ENCODE measurements around the gene UBE2D3.
"Not testable (repeated sequence)": the region's sequence is repeated elsewhere in the genome, so short reads cannot be mapped to it uniquely, and the experiment has no call there.

The UBE2D3 gene

GRCh38 chr4:102824398-102824797 lies 3.0 kb downstream of the UBE2D3 start:
- H3K27me3 ChIP-seq = no peaks in the 10 kb centered on the region
- H3K4me3 ChIP-seq = peak overlapping the region; percentile 75 to 76
- H3K36me3 ChIP-seq = no peaks in the 10 kb centered on the region
- H3K27ac ChIP-seq = peak overlapping the region; percentile 99 to 100
- no peak for DNase-seq
- TF ChIP-seq CTCF (IDR thresholded peaks at IDR 0.05) = no peak
- H3K9me3 ChIP-seq = no peaks in the 10 kb centered on the region
- intact Hi-C loops (cut with DNase I; ENCODE audit: low total_unique reads) = loop anchor here (10.0 kb wide), 1 partner anchor 60 kb away; the partner anchor contains the start of gene MANBA
- H3K4me1 ChIP-seq = peaks cover 0 to 58% (median 29%) of the 10 kb centered on the region in 4 donors

GRCh38 chr4:102823897-102824296 lies 3.5 kb downstream of the UBE2D3 start:
- H3K36me3 ChIP-seq = no peaks in the 10 kb centered on the region
- H3K4me1 ChIP-seq = peaks cover 0 to 59% (median 32%) of the 10 kb centered on the region in 4 donors
- peak overlapping the region; percentile 75 to 76 for H3K4me3 ChIP-seq
- no peak for DNase-seq
- intact Hi-C loops (cut with DNase I; ENCODE audit: low total_unique reads) = loop anchor here (10.0 kb wide), 1 partner anchor 59 kb away; the partner anchor contains the start of gene MANBA
- no peak for TF ChIP-seq CTCF (IDR thresholded peaks at IDR 0.05)
- H3K27ac ChIP-seq = peak overlapping the region; percentile 99 to 100
- no peaks in the 10 kb centered on the region for H3K27me3 ChIP-seq
- no peaks in the 10 kb centered on the region for H3K9me3 ChIP-seq

GRCh38 chr4:102823464-102823863 lies 3.9 kb downstream of the UBE2D3 start:
- TF ChIP-seq CTCF (IDR thresholded peaks at IDR 0.05) = no peak
- Histone ChIP-seq H3K9me3 (no peaks in the 10 kb centered on the region), H3K4me3 (peak overlapping the region; percentile 75 to 76), H3K27me3 (no peaks in the 10 kb centered on the region), H3K36me3 (no peaks in the 10 kb centered on the region), H3K4me1 (peaks cover 0 to 59% (median 36%) of the 10 kb centered on the region in 4 donors), H3K27ac (peak overlapping the region in 1 of 2 donors; percentile 100)
- intact Hi-C loops (cut with DNase I; ENCODE audit: low total_unique reads) = loop anchor here (10.0 kb wide), 1 partner anchor 59 kb away; the partner anchor contains the start of gene MANBA
- DNase-seq = no peak

GRCh38 chr4:102819588-102820365 lies 7.6 kb downstream of the UBE2D3 start:
- no peak for DNase-seq
- Histone ChIP-seq H3K36me3 (no peaks in the 10 kb centered on the region), H3K27ac (peak overlapping the region in 1 of 2 donors; percentile 24), H3K4me3 (no peak overlapping the region), H3K4me1 (peaks cover 0 to 94% (median 59%) of the 10 kb centered on the region in 4 donors), H3K9me3 (no peaks in the 10 kb centered on the region), H3K27me3 (no peaks in the 10 kb centered on the region)
- intact Hi-C loops (cut with DNase I; ENCODE audit: low total_unique reads) = loop anchor here (10.0 kb wide), 1 partner anchor 55 kb away; the partner anchor contains the start of gene MANBA
- no peak for TF ChIP-seq CTCF (IDR thresholded peaks at IDR 0.05)

- H3K27me3 ChIP-seq; intact Hi-C loops (cut with DNase I; ENCODE audit: low total_unique reads); H3K4me3 ChIP-seq; DNase-seq; H3K27ac ChIP-seq; H3K36me3 ChIP-seq; H3K9me3 ChIP-seq: not testable (repeated sequence)
- peaks cover 0 to 100% (median 58%) of the 10 kb centered on the region in 4 donors for H3K4me1 ChIP-seq
Observed at GRCh38 chr4:102819100-102819499, 8.3 kb downstream of the UBE2D3 start.

- Histone ChIP-seq H3K9me3 (no peaks in the 10 kb centered on the region), H3K27me3 (no peaks in the 10 kb centered on the region), H3K4me3 (no peak overlapping the region), H3K36me3 (no peaks in the 10 kb centered on the region), H3K27ac (peak overlapping the region in 1 of 2 donors; percentile 33), H3K4me1 (peaks cover 0 to 100% (median 57%) of the 10 kb centered on the region in 4 donors)
- TF ChIP-seq CTCF (IDR thresholded peaks at IDR 0.05) = no peak
- intact Hi-C loops (cut with DNase I; ENCODE audit: low total_unique reads) = no loop called here
- no peak for DNase-seq
Observed at GRCh38 chr4:102817613-102818268, 9.6 kb downstream of the UBE2D3 start.

All from tibial artery (tissue), 4 donors.